Left ventricle myocardium inferior (tissue), 1 donor: ENCODE measurements around the gene CBL. TPM values are rescaled to one million over a fixed set of nuclear protein-coding genes. Genes with fewer than 3 reads are reported as not detected.
"Not testable (repeated sequence)": the region's sequence is repeated elsewhere in the genome, so short reads cannot be mapped to it uniquely, and the experiment has no call there.

ENCODE experiments used
- DNase-seq: peaks from one replicate; pipeline ENCODE4 v3.0.0-alpha.2; 2020
- H3K27ac ChIP-seq: fragments of 200-600 bp; replicated peaks from 2 replicates; pipeline ENCODE4 v1.8.0; 2021
- H3K27me3 ChIP-seq: fragments of 200-600 bp; 2 replicates; pipeline ENCODE4 v1.8.0; 2021; ENCODE audit warnings: low read depth
- H3K36me3 ChIP-seq: fragments of 200-600 bp; 2 replicates; pipeline ENCODE4 v1.8.0; 2021
- H3K4me1 ChIP-seq: fragments of 200-600 bp; 2 replicates; pipeline ENCODE4 v1.8.0; 2021
- H3K4me3 ChIP-seq: fragments of 200-600 bp; 2 replicates; pipeline ENCODE4 v1.8.0; 2021; ENCODE audit warnings: mild to moderate bottlenecking, moderate library complexity
- H3K9me3 ChIP-seq: fragments of 200-600 bp; replicated peaks from 2 replicates; pipeline ENCODE4 v1.8.0; 2021
- CTCF ChIP-seq: fragments of 200-600 bp; IDR thresholded peaks from 2 replicates; pipeline ENCODE4 v1.8.0; 2021; ENCODE audit warnings: antibody characterized with exemption, mild to moderate bottlenecking, borderline replicate concordance
- intact Hi-C: fragments of 100-400 bp; cut with micrococcal nuclease; formaldehyde crosslinking; loops from one replicate; pipeline ENCODE4 v1.11.0; 2022
- total RNA-seq: library from RNA; stranded (reverse); fragmentation: NEBNext Ultra II Directional; extraction: Animal tissue kit (Norgen Biotek cat#: 25700); gene quantifications from one replicate; pipeline ENCODE4 v1.2.1, GENCODE V29; 2021
- donor health status: DM: no; HTN: yes; CAD: no; lungs with severe emphysema.

The CBL gene
- total RNA-seq, 1 donor from 2014 or later: 7.0 TPM

DNA sequence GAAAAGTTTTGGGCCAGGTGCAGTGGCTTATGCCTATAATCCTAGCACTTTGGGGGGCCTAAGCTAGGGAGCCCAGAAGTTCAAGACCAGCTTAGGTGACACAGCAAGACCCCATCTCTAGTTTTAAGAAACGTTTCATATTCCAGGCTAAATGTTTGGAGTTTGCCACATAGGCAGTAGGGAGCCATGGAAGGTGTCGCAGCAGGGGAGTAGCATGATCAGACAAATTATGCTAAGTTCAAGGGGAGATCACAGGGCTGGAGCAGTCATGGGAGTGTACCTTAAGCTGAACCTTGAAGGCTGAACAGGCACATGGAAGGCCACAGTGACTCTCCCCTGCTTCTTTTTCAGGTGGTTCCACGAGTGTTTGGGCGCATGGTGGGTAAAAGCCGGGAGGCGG is 26.8 kb upstream of the CBL start:
- intact Hi-C loops: no loop called here

DNA sequence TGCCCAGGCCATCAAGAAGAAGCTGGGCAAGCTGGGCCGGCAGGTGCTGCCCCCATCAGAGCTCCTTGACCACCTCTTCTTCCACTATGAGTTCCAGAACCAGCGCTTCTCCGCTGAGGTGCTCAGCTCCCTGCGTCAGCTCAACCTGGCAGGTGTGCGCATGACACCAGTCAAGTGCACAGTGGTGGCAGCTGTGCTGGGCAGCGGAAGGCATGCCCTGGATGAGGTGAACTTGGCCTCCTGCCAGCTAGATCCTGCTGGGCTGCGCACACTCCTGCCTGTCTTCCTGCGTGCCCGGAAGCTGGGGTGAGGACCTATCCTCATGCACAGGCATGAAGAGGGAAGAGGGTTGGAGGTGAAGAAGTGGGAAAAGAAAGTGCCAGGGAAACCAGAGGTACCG is 26.2 kb upstream of the CBL start:
- DNase-seq: no peak
- no peak for TF ChIP-seq CTCF
- Histone ChIP-seq H3K36me3 (peaks cover 57% of the 10 kb centered on the region), H3K9me3 (no peaks in the 10 kb centered on the region), H3K27me3 (no peaks in the 10 kb centered on the region), H3K4me3 (no peak overlapping the region), H3K4me1 (peaks cover 11% of the 10 kb centered on the region), H3K27ac (no peak overlapping the region)
- intact Hi-C loops: no loop called here

More for the DNA sequence above, 26.8 kb upstream of the CBL start:
- H3K4me1 ChIP-seq: peaks cover 11% of the 10 kb centered on the region
- no peak overlapping the region for H3K4me3 ChIP-seq
- no peaks in the 10 kb centered on the region for H3K27me3 ChIP-seq
- no peaks in the 10 kb centered on the region for H3K9me3 ChIP-seq
- no peak for TF ChIP-seq CTCF
- DNase-seq: no peak
- peaks cover 64% of the 10 kb centered on the region for H3K36me3 ChIP-seq
- H3K27ac ChIP-seq: no peak overlapping the region

DNA sequence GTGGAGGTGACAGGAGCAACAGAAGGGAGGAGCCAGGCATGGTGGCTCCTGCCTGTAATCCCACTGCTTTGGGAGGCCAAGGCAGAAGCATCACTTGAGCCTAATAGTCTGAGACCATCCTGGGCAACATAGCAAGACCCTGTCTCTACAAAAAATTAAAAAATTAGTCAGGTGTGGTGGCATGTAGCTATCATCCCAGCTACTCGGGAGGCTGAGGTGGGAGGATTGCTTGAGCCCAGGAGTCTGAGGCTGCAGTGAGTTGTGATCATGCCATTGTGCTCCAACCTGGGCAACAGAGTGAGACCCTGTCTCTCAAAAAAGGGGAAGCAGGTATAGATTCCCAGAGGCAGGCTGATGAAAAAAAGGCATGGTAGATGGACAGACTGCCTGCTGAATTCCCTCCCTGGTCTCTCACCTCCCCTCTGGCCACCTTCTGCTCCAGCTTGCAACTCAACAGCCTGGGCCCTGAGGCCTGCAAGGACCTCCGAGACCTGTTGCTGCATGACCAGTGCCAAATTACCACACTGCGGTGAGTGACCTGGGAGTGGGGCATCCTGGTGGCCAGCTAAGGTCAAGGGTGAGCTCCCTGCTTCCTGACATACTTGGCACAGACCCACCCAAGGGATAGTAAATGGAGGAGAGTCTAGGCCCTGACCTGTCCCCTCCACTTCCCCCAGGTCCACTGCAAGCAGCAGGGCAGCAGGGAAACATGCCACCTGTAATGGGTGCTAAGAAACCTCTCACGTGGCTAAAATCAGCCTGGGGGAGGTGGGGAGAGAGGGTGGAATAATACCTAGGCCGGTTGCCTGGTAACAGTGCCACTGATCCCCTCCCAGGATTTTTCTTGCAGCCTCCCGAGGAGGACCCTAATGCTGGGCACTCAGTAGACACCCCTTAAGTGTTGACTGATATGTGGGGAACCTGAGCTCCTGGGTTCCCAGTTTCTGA is 25.1 kb upstream of the CBL start:
- Histone ChIP-seq H3K9me3 (no peaks in the 10 kb centered on the region), H3K27me3 (no peaks in the 10 kb centered on the region), H3K4me3 (no peak overlapping the region), H3K27ac (no peak overlapping the region), H3K36me3 (peaks cover 49% of the 10 kb centered on the region), H3K4me1 (peaks cover 11% of the 10 kb centered on the region)
- no peak for TF ChIP-seq CTCF
- intact Hi-C loops: no loop called here
- no peak for DNase-seq

GRCh38 chr11:119181677-119182412 is 24.3 kb upstream of the CBL start:
- DNase-seq: no peak
- no peak for TF ChIP-seq CTCF
- Histone ChIP-seq H3K27ac (no peak overlapping the region), H3K4me3 (no peak overlapping the region), H3K36me3 (peaks cover 41% of the 10 kb centered on the region), H3K4me1 (peaks cover 11% of the 10 kb centered on the region), H3K27me3 (peaks cover 6% of the 10 kb centered on the region), H3K9me3 (no peaks in the 10 kb centered on the region)
- intact Hi-C loops: no loop called here

DNA sequence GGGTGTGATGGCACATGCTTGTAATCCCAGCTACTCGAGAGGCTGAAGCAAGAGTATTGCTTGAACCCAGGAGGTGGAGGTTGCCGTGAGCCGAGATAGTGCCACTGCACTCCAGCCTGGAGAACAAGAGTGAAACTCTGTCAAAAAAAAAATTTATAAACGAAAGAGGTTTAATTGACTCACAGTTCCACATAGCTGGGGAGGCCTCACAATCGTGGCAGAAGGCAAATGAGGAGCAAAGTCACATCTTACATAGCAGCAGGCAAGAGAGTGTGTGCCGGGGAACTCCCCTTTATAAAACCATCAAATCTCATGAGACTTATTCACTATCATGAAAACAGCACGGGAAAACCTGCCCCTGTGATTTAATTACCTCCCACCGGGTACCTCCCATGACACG is 21.7 kb upstream of the CBL start:
- Histone ChIP-seq H3K27me3 (peaks cover 21% of the 10 kb centered on the region), H3K36me3 (peaks cover 30% of the 10 kb centered on the region)
- H3K9me3 ChIP-seq, intact Hi-C loops, DNase-seq, H3K27ac ChIP-seq, H3K4me3 ChIP-seq, H3K4me1 ChIP-seq: not testable (repeated sequence)
